SK-N-MC (cell line): ENCODE measurements around the gene SLAIN2.

Experiments used
- EZH2 ChIP-seq: fragments of 200-600 bp; sonication (generic); IDR thresholded peaks from one replicate; pipeline ENCODE4 v1.6.1; 2017; ENCODE audit warnings: antibody characterized with exemption
- FOXP2 ChIP-seq: optimal IDR thresholded peaks from 2 replicates; pipeline ENCODE3; 2011; ENCODE audit warnings: mild to moderate bottlenecking, moderate library complexity; ENCODE audit not compliant: insufficient read depth; ENCODE audit errors: extremely low read length, control extremely low read depth
- POLR2AphosphoS5 ChIP-seq: IDR thresholded peaks from 2 replicates; pipeline ENCODE4 v1.6.1; 2012; ENCODE audit warnings: mild to moderate bottlenecking, low read depth, low read length, borderline replicate concordance

- TF ChIP-seq POLR2AphosphoS5, result no peak
- TF ChIP-seq EZH2, result no peak
- TF ChIP-seq FOXP2, result no peak
These were observed 87.6 kb downstream of the SLAIN2 start for GRCh38 chr4:48428926-48429325.
